KMS-11 (cell line): ENCODE measurements around the gene COL18A1.

Experiments used
- H2AFZ ChIP-seq: fragments of 200-600 bp; sonication (generic); 2 replicates; pipeline ENCODE4 v1.6.1; 2016; ENCODE audit warnings: antibody characterized with exemption, mixed run types, low read depth
- H3K27ac ChIP-seq: fragments of 200-600 bp; sonication (generic); 2 replicates; pipeline ENCODE4 v1.6.1; 2016; ENCODE audit warnings: mild to moderate bottlenecking, mixed run types
- H3K27me3 ChIP-seq: fragments of 200-600 bp; sonication (generic); 2 replicates; pipeline ENCODE4 v1.6.1; 2017; ENCODE audit warnings: mild to moderate bottlenecking, low read depth, mixed run types, moderate library complexity; ENCODE audit not compliant: insufficient read depth
- H3K36me3 ChIP-seq: fragments of 200-600 bp; sonication (generic); 2 replicates; pipeline ENCODE4 v1.6.1; 2017; ENCODE audit warnings: mild to moderate bottlenecking, mixed run types; ENCODE audit not compliant: insufficient read depth
- H3K4me1 ChIP-seq: fragments of 200-600 bp; sonication (generic); 2 replicates; pipeline ENCODE4 v1.6.1; 2016; ENCODE audit warnings: mild to moderate bottlenecking, low read depth, mixed run types; ENCODE audit not compliant: poor library complexity, severe bottlenecking
- H3K4me2 ChIP-seq: fragments of 200-600 bp; sonication (generic); 2 replicates; pipeline ENCODE4 v1.7.0; 2016; ENCODE audit warnings: mild to moderate bottlenecking, mixed run types
- H3K4me3 ChIP-seq: fragments of 200-600 bp; sonication (generic); IDR thresholded peaks from 2 replicates; pipeline ENCODE4 v1.6.1; 2017; ENCODE audit warnings: low read depth, low read length, mixed read lengths; ENCODE audit not compliant: insufficient read depth
- H3K79me2 ChIP-seq: fragments of 200-600 bp; sonication (generic); 2 replicates; pipeline ENCODE4 v1.6.1; 2016; ENCODE audit warnings: low read depth, mixed run types; ENCODE audit not compliant: insufficient read depth
- H3K9ac ChIP-seq: fragments of 200-600 bp; sonication (generic); 2 replicates; pipeline ENCODE4 v1.6.1; 2016; ENCODE audit warnings: mild to moderate bottlenecking, mixed run types
- H4K20me1 ChIP-seq: fragments of 200-600 bp; sonication (generic); 2 replicates; pipeline ENCODE4 v1.6.1; 2016; ENCODE audit warnings: mild to moderate bottlenecking, mixed run types; ENCODE audit not compliant: insufficient read depth
- CTCF ChIP-seq: fragments of 200-600 bp; sonication (generic); conservative IDR thresholded peaks from 2 replicates; pipeline ENCODE4 v1.6.1; 2017; ENCODE audit warnings: low read depth, mild to moderate bottlenecking, antibody characterized with exemption, low read length, moderate library complexity, mixed read lengths

COL18A1 gene

GRCh38 chr21:45413922-45414321 is 9.0 kb downstream of the COL18A1 start:
- H3K79me2 ChIP-seq, result no peaks in the 10 kb centered on the region
- no peak overlapping the region for H2AFZ ChIP-seq
- H4K20me1 ChIP-seq, result no peaks in the 10 kb centered on the region
- no peak for TF ChIP-seq CTCF
- no peak overlapping the region for H3K4me2 ChIP-seq
- H3K4me1 ChIP-seq, result no peaks in the 10 kb centered on the region
- no peak overlapping the region for H3K9ac ChIP-seq
- H3K27me3 ChIP-seq, result peaks cover 95% of the 10 kb centered on the region
- no peaks in the 10 kb centered on the region for H3K36me3 ChIP-seq
- H3K4me3 ChIP-seq, result no peak overlapping the region
- no peak overlapping the region for H3K27ac ChIP-seq

- Histone ChIP-seq H3K27ac (no peak overlapping the region), H3K4me1 (no peaks in the 10 kb centered on the region), H2AFZ (no peak overlapping the region), H3K27me3 (peaks cover 96% of the 10 kb centered on the region), H3K79me2 (no peaks in the 10 kb centered on the region), H3K36me3 (no peaks in the 10 kb centered on the region), H3K4me3 (no peak overlapping the region), H3K4me2 (no peak overlapping the region), H3K9ac (no peak overlapping the region), H4K20me1 (no peaks in the 10 kb centered on the region)
- no peak for TF ChIP-seq CTCF
Observed at GRCh38 chr21:45414396-45415187, 9.6 kb downstream of the COL18A1 start.

- Histone ChIP-seq H3K9ac (no peak overlapping the region), H3K36me3 (no peaks in the 10 kb centered on the region), H2AFZ (no peak overlapping the region), H3K79me2 (no peaks in the 10 kb centered on the region), H3K27me3 (peaks cover 96% of the 10 kb centered on the region), H3K4me1 (no peaks in the 10 kb centered on the region), H3K4me3 (no peak overlapping the region), H4K20me1 (no peaks in the 10 kb centered on the region), H3K27ac (no peak overlapping the region), H3K4me2 (no peak overlapping the region)
- no peak for TF ChIP-seq CTCF
Observed at GRCh38 chr21:45415188-45415942, 10.4 kb downstream of the COL18A1 start.

DNA sequence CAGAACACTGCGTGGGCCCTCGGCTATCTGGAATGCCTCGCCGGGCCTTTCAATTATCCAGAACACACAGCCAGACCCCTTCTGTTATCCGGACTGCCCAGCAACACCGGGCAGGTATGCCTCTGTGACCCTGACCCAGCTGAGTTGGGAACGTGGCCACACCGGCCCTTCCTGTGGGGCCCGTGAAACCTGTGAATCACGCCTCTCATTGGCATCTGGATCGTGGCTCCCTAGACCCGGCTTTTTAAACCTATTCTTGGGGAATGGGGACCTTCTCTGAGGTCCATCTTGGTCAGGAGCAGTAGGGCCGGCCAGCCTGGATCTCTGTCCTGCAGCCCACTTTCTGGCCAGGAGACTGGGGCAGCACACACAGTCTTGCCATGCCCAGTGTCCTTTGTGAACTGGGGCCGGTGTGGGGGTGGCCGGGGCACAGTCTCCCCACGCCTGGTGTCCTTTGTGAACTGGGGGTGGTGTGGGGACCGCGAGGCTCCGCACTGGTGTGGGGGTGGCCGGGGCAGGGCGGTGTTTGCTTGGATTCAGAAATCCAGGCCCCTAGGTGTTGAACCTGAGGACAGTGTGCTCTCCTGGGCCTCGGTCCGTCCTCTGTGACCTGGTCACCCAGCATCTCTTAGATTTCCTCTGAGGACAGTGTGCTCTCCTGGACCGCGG is 11.1 kb downstream of the COL18A1 start:
- Histone ChIP-seq H3K4me1 (no peaks in the 10 kb centered on the region), H4K20me1 (no peaks in the 10 kb centered on the region)

More for the DNA sequence above, 11.1 kb downstream of the COL18A1 start:
- Histone ChIP-seq H3K36me3 (no peaks in the 10 kb centered on the region), H2AFZ (no peak overlapping the region), H3K79me2 (no peaks in the 10 kb centered on the region), H3K27me3 (peaks cover 96% of the 10 kb centered on the region), H3K27ac (no peak overlapping the region), H3K4me2 (no peak overlapping the region), H3K4me3 (no peak overlapping the region), H3K9ac (no peak overlapping the region)
- no peak for TF ChIP-seq CTCF
